ENCODE results near the gene PCP2. TPM values are rescaled to one million over a fixed set of nuclear protein-coding genes. Genes with fewer than 3 reads are reported as not detected.

Gene PCP2
- total RNA-seq, 3 donors from 2014 or later (not counting 1 experiment from before 2014, with no cell fraction given), result 5.4 to 8.4 (median 7.7) TPM

DNA sequence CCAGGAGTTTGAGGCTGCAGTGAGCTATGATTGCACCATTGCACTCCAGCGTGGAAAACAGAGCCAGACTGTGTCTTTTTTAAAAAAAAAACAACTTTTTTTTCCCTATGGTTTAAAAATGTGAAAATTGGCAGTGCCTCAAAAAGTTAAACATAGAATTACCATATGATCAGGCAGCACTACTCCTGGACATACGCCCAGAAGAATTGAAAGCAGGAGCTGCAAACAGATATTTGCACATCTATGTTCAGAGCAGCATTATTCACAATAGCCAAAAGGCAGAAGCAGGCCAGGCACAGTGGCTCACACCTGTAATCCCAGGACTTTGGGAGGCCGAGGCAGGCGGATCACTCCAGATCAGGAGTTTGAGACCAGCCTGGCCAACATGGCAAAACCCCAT lies 31.6 kb upstream of the PCP2 start:
- TF ChIP-seq, protein P1, sequence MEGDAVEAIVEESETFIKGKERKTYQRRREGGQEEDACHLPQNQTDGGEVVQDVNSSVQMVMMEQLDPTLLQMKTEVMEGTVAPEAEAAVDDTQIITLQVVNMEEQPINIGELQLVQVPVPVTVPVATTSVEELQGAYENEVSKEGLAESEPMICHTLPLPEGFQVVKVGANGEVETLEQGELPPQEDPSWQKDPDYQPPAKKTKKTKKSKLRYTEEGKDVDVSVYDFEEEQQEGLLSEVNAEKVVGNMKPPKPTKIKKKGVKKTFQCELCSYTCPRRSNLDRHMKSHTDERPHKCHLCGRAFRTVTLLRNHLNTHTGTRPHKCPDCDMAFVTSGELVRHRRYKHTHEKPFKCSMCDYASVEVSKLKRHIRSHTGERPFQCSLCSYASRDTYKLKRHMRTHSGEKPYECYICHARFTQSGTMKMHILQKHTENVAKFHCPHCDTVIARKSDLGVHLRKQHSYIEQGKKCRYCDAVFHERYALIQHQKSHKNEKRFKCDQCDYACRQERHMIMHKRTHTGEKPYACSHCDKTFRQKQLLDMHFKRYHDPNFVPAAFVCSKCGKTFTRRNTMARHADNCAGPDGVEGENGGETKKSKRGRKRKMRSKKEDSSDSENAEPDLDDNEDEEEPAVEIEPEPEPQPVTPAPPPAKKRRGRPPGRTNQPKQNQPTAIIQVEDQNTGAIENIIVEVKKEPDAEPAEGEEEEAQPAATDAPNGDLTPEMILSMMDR (IDR thresholded peaks at IDR 0.05), result no peak
- Histone ChIP-seq H3K27ac (ENCODE audit: low read length) (no peak overlapping the region), H3K36me3 (ENCODE audit: control insufficient read depth, insufficient read depth, low read length) (no peaks in the 10 kb centered on the region), H3K4me1 (ENCODE audit: control insufficient read depth, insufficient read depth, low read length) (peaks cover 13% of the 10 kb centered on the region), H3K9me3 (ENCODE audit: control insufficient read depth, insufficient read depth, low read length) (no peaks in the 10 kb centered on the region), H3K27me3 (ENCODE audit: control insufficient read depth, insufficient read depth, low read length) (no peaks in the 10 kb centered on the region), H3K4me3 (ENCODE audit: low read length) (no peak overlapping the region)
- Mint-ChIP-seq H3K4me1 (peaks cover 1 to 2% of the 10 kb centered on the region in 2 donors), H3K27ac (no peak overlapping the region), H3K4me3 (no peak overlapping the region), H3K27me3 (ENCODE audit: low read depth in 2 of 2) (peaks cover 5 to 8% of the 10 kb centered on the region in 2 donors), H3K36me3 (no peaks in the 10 kb centered on the region), H3K9me3 (no peaks in the 10 kb centered on the region)
- 88% methylated on average over 2 of the region's 4 CpGs for WGBS (ENCODE audit: insufficient coverage)
- intact Hi-C loops (cut with micrococcal nuclease), result no loop called here
- no peak for DNase-seq
- no peak for ATAC-seq

- H3K4me1 Mint-ChIP-seq, result no peaks in the 10 kb centered on the region
- H3K27me3 Mint-ChIP-seq (ENCODE audit: low read depth in 2 of 2), result no peaks in the 10 kb centered on the region
- Histone ChIP-seq H3K36me3 (ENCODE audit: control insufficient read depth, insufficient read depth, low read length) (no peaks in the 10 kb centered on the region), H3K4me3 (ENCODE audit: low read length) (no peak overlapping the region), H3K27me3 (ENCODE audit: control insufficient read depth, insufficient read depth, low read length) (no peaks in the 10 kb centered on the region), H3K27ac (ENCODE audit: low read length) (no peak overlapping the region), H3K4me1 (ENCODE audit: control insufficient read depth, insufficient read depth, low read length) (peaks cover 5% of the 10 kb centered on the region), H3K9me3 (ENCODE audit: control insufficient read depth, insufficient read depth, low read length) (no peaks in the 10 kb centered on the region)
- DNase-seq (no peak), ATAC-seq (no peak)
- no peak overlapping the region for H3K27ac Mint-ChIP-seq
- 85% methylated on average over 6 of the region's 7 CpGs for WGBS (ENCODE audit: insufficient coverage)
- no peaks in the 10 kb centered on the region for H3K36me3 Mint-ChIP-seq
- intact Hi-C loops (cut with micrococcal nuclease), result no loop called here
- H3K4me3 Mint-ChIP-seq, result no peak overlapping the region
- TF ChIP-seq, protein P1 (IDR thresholded peaks at IDR 0.05), result no peak
- no peaks in the 10 kb centered on the region for H3K9me3 Mint-ChIP-seq
Observed at GRCh38 chr19:7663706-7664105, 30.2 kb upstream of the PCP2 start.

DNA sequence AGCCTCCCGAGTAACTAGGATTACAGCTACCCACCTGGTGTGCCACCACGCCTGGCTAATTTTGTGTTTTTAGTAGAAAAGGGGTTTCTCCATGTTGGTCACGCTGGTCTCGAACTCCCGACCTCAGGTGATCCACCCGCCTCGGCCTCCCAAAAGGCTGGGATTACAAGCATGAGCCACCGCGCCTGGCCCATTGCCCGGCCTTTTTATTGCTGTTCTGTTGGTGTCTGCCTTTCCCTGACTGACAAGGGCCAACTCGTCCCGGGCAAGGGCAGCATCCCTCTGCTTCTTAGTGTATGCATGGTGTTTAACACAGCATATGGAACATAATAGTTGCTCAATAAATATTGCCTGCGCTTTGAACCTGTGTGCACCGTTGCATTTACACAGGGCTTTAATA lies 29.1 kb upstream of the PCP2 start:
- TF ChIP-seq, protein P1 (IDR thresholded peaks at IDR 0.05), result no peak
- Mint-ChIP-seq H3K4me3 (no peak overlapping the region), H3K4me1 (no peaks in the 10 kb centered on the region), H3K27me3 (ENCODE audit: low read depth in 2 of 2) (no peaks in the 10 kb centered on the region), H3K27ac (no peak overlapping the region), H3K36me3 (no peaks in the 10 kb centered on the region), H3K9me3 (no peaks in the 10 kb centered on the region)
- Histone ChIP-seq H3K9me3 (ENCODE audit: control insufficient read depth, insufficient read depth, low read length) (no peaks in the 10 kb centered on the region), H3K36me3 (ENCODE audit: control insufficient read depth, insufficient read depth, low read length) (no peaks in the 10 kb centered on the region), H3K4me3 (ENCODE audit: low read length) (no peak overlapping the region), H3K27me3 (ENCODE audit: control insufficient read depth, insufficient read depth, low read length) (no peaks in the 10 kb centered on the region), H3K4me1 (ENCODE audit: control insufficient read depth, insufficient read depth, low read length) (peaks cover 11% of the 10 kb centered on the region), H3K27ac (ENCODE audit: low read length) (no peak overlapping the region)
- ATAC-seq (no peak), DNase-seq (no peak)
- intact Hi-C loops (cut with micrococcal nuclease), result no loop called here
- 90% methylated on average over 14 of the region's 14 CpGs for whole genome bisulfite sequencing (ENCODE audit: insufficient coverage)

GRCh38 chr19:7661744-7662538 lies 28.4 kb upstream of the PCP2 start:
- no peak overlapping the region for H3K4me3 Mint-ChIP-seq
- DNase-seq (no peak), ATAC-seq (no peak)
- H3K27ac Mint-ChIP-seq, result no peak overlapping the region
- H3K36me3 Mint-ChIP-seq, result no peaks in the 10 kb centered on the region
- Histone ChIP-seq H3K27me3 (ENCODE audit: control insufficient read depth, insufficient read depth, low read length) (no peaks in the 10 kb centered on the region), H3K36me3 (ENCODE audit: control insufficient read depth, insufficient read depth, low read length) (no peaks in the 10 kb centered on the region), H3K27ac (ENCODE audit: low read length) (no peak overlapping the region), H3K9me3 (ENCODE audit: control insufficient read depth, insufficient read depth, low read length) (no peaks in the 10 kb centered on the region), H3K4me3 (ENCODE audit: low read length) (no peak overlapping the region), H3K4me1 (ENCODE audit: control insufficient read depth, insufficient read depth, low read length) (peaks cover 15% of the 10 kb centered on the region)
- no peaks in the 10 kb centered on the region for H3K4me1 Mint-ChIP-seq
- intact Hi-C loops (cut with micrococcal nuclease), result no loop called here
- H3K9me3 Mint-ChIP-seq, result no peaks in the 10 kb centered on the region
- H3K27me3 Mint-ChIP-seq (ENCODE audit: low read depth in 2 of 2), result no peaks in the 10 kb centered on the region
- WGBS (ENCODE audit: insufficient coverage), result 83% methylated on average over 8 of the region's 8 CpGs
- TF ChIP-seq, protein P1 (IDR thresholded peaks at IDR 0.05), result no peak
